ENCODE measurements around the gene SYNE2. TPM values are rescaled to one million over a fixed set of nuclear protein-coding genes. Genes with fewer than 3 reads are reported as not detected.
"Not testable (repeated sequence)": the region's sequence is repeated elsewhere in the genome, so short reads cannot be mapped to it uniquely, and the experiment has no call there.

The SYNE2 gene
- total and polyA plus RNA-seq, 12 donors = 43.6 to 205 (median 103) TPM

GRCh38 chr14:64115401-64115800, 262.6 kb downstream of the SYNE2 start:
- DNase-seq = no peak
- H3K27me3 ChIP-seq = no peaks in the 10 kb centered on the region
- intact Hi-C loops (cut with DNase I) = no loop called here
- H3K9me3 ChIP-seq = no peaks in the 10 kb centered on the region
- TF ChIP-seq CTCF (IDR thresholded peaks at IDR 0.05) = no peak
- H3K27ac ChIP-seq = peak overlapping the region in 2 of 10 donors; percentile 18 to 34
- H3K4me3 ChIP-seq = no peak overlapping the region
- peaks cover 0 to 85% (median 8%) of the 10 kb centered on the region in 9 donors for H3K36me3 ChIP-seq
- WGBS, 2 donors = 83 to 90% methylated on average over 6 of the region's 6 CpGs
- peaks cover 0 to 36% (median 8%) of the 10 kb centered on the region in 9 donors for H3K4me1 ChIP-seq
- no peak for ATAC-seq

GRCh38 chr14:64117671-64118402, 265.0 kb downstream of the SYNE2 start:
- 61 to 69% methylated on average over 11 of the region's 11 CpGs for WGBS, 2 donors
- intact Hi-C loops (cut with DNase I) = no loop called here
- H3K4me1 ChIP-seq = peaks cover 0 to 36% (median 8%) of the 10 kb centered on the region in 9 donors
- H3K27ac ChIP-seq = peak overlapping the region in 9 of 10 donors; percentile 49 to 87 (median 75)
- ATAC-seq (peak; percentile 86 to 98 (median 94)), DNase-seq (peak; percentile 52 to 74)
- H3K27me3 ChIP-seq = no peaks in the 10 kb centered on the region
- peaks cover 0 to 91% (median 11%) of the 10 kb centered on the region in 9 donors for H3K36me3 ChIP-seq
- peak in 3 of 9 donors; percentile 13 to 38 (median 24) for TF ChIP-seq CTCF (IDR thresholded peaks at IDR 0.05)
- no peaks in the 10 kb centered on the region for H3K9me3 ChIP-seq
- no peak overlapping the region for H3K4me3 ChIP-seq

GRCh38 chr14:64118403-64118742, 265.6 kb downstream of the SYNE2 start:
- H3K4me3 ChIP-seq; H3K27me3 ChIP-seq; H3K9me3 ChIP-seq; DNase-seq; intact Hi-C loops (cut with DNase I): not testable (repeated sequence)
- peak overlapping the region; percentile 15 to 87 (median 70) for H3K27ac ChIP-seq
- peaks cover 0 to 32% (median 5%) of the 10 kb centered on the region in 9 donors for H3K4me1 ChIP-seq
- 81 to 84% methylated on average over 7 of the region's 7 CpGs for WGBS, 2 donors
- peaks cover 0 to 91% (median 11%) of the 10 kb centered on the region in 9 donors for H3K36me3 ChIP-seq
- ATAC-seq = peak in 2 of 8 donors; percentile 16 to 23

- intact Hi-C loops (cut with DNase I) = no loop called here
- Histone ChIP-seq H3K36me3 (peaks cover 0 to 91% (median 11%) of the 10 kb centered on the region in 9 donors), H3K27ac (peak overlapping the region in 9 of 10 donors; percentile 15 to 87 (median 75)), H3K9me3 (no peaks in the 10 kb centered on the region), H3K4me3 (no peak overlapping the region), H3K4me1 (peaks cover 0 to 26% (median 3%) of the 10 kb centered on the region in 9 donors), H3K27me3 (no peaks in the 10 kb centered on the region)
- ATAC-seq (no peak), DNase-seq (no peak)
- TF ChIP-seq CTCF (IDR thresholded peaks at IDR 0.05) = no peak
- 85 to 89% methylated on average over 2 of the region's 2 CpGs for WGBS, 2 donors
Measured at GRCh38 chr14:64118892-64119291, 266.1 kb downstream of the SYNE2 start.

- no peaks in the 10 kb centered on the region for H3K27me3 ChIP-seq
- H3K9me3 ChIP-seq = no peaks in the 10 kb centered on the region
- peak overlapping the region in 4 of 10 donors; percentile 75 to 87 (median 84) for H3K27ac ChIP-seq
- ATAC-seq (no peak), DNase-seq (no peak)
- intact Hi-C loops (cut with DNase I) = no loop called here
- no peak for TF ChIP-seq CTCF (IDR thresholded peaks at IDR 0.05)
- WGBS, 2 donors = 97 to 100% methylated on average over 2 of the region's 2 CpGs
- peaks cover 0 to 91% (median 11%) of the 10 kb centered on the region in 9 donors for H3K36me3 ChIP-seq
- H3K4me3 ChIP-seq = no peak overlapping the region
- H3K4me1 ChIP-seq = peaks cover 0 to 22% (median 0%) of the 10 kb centered on the region in 9 donors
Measured at GRCh38 chr14:64119500-64119899, 266.7 kb downstream of the SYNE2 start.
